ENCODE results near the gene MMP15. TPM values are rescaled to one million over a fixed set of nuclear protein-coding genes. Genes with fewer than 3 reads are reported as not detected.

Gene MMP15
- total RNA-seq, 1 donor from 2014 or later: 2.9 TPM

DNA sequence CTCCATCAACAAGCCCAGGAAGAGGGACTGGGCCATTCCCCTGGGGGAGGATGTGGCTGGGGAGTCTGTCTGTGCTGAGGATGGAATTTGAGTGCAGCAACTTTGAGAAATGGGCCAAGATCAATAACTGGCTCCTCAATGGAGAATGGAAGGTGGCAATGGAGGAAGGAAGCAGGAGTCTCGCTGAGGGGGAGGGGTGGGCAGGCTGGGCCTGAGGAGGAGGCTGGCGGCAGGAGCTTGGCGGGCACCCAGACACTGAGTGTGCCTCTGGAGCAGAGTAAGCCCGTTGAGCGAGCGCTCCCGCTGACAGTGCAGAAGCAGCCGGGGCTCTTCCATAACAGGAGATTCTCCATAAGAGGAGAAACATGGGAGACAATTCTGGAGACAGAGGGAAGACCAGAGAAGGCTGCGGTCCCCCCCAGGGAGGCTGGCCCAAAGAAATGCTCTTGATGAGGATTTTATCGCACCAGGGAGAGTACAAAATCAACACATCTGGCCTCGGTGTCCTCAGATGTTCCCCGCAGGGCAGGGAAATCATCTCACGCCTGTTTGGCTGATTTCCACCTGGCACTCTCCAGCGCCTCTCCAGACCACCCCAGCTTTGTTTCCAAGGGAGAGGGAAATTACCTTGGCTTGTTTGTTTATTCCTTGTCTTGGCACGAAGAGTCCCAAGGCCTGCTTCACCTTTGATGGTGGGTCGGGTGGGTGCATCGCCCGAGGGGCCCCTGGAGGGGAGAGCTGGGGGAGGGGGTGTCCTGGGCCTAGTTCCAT, 2.8 kb upstream of the MMP15 start:
- H3K27ac ChIP-seq: peak overlapping the region; percentile 3
- no peaks in the 10 kb centered on the region for H3K27me3 ChIP-seq
- no peak overlapping the region for H3K4me3 ChIP-seq
- no peaks in the 10 kb centered on the region for H3K9me3 ChIP-seq
- H3K36me3 ChIP-seq: peaks cover 0 to 11% of the 10 kb centered on the region in 2 donors
- intact Hi-C loops (cut with DNase I): loop anchor here (5.0 kb wide), 1 partner anchor 100 kb away; no protein-coding TSS in a partner anchor
- H3K4me1 ChIP-seq: peaks cover 47% of the 10 kb centered on the region
- no peak for DNase-seq (ENCODE audit: extremely low spot score in 2 of 2)
- TF ChIP-seq POLR2A (IDR thresholded peaks at IDR 0.05) (no peak), POLR2AphosphoS5 (IDR thresholded peaks at IDR 0.05; ENCODE audit: insufficient read depth in 1 of 2, low read depth in 1 of 2) (no peak)
- TF ChIP-seq, protein P1, sequence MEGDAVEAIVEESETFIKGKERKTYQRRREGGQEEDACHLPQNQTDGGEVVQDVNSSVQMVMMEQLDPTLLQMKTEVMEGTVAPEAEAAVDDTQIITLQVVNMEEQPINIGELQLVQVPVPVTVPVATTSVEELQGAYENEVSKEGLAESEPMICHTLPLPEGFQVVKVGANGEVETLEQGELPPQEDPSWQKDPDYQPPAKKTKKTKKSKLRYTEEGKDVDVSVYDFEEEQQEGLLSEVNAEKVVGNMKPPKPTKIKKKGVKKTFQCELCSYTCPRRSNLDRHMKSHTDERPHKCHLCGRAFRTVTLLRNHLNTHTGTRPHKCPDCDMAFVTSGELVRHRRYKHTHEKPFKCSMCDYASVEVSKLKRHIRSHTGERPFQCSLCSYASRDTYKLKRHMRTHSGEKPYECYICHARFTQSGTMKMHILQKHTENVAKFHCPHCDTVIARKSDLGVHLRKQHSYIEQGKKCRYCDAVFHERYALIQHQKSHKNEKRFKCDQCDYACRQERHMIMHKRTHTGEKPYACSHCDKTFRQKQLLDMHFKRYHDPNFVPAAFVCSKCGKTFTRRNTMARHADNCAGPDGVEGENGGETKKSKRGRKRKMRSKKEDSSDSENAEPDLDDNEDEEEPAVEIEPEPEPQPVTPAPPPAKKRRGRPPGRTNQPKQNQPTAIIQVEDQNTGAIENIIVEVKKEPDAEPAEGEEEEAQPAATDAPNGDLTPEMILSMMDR (IDR thresholded peaks at IDR 0.05): no peak

DNA sequence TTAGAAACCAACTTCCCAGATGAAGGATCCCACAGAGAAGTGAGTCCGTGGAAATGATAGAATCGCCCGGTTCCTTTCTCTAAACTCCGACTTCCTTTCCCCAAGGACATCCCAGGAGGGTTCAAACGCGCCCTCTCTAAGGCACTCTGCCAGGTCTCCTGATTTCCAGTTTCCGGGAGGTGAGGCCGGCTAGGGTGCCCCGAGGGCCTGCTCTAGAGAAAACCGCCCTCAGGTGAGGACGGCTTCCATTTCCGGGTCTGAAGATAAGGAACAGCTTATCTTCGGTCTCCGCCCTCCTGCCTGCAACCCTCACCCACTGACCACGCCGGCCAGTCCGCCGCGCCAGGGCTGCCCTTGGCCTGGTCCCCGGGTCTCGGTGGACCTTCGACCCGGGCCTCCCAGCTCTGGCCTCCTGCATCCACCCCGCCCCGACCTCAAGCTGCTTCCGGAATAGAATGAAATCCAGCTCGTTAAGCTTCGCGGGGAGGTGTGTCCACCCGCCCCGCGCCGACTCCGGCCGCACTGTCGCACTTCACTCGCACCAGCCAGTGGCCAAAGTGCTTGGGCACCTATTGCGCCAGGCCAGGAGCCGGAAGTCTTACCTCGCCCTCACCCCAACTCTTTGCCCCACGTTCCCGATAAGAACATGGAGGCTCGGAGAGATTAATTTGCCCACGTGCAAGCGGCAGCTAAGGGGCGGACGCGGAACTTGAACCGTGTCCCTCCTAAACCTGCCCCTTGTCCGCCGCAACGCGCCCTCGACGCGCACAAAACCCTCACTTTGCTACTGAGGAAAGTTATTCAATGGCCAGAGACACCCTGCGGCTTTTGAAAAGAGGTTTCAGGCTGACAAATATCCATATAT, 836 bp upstream of the MMP15 start:
- H3K27ac ChIP-seq: no peak overlapping the region
- no peaks in the 10 kb centered on the region for H3K27me3 ChIP-seq
- peak overlapping the region; percentile 58 to 65 for H3K4me3 ChIP-seq
- H3K36me3 ChIP-seq: no peaks in the 10 kb centered on the region
- intact Hi-C loops (cut with DNase I): loop anchor here (5.0 kb wide), 1 partner anchor 98 kb away; no protein-coding TSS in a partner anchor
- no peaks in the 10 kb centered on the region for H3K9me3 ChIP-seq
- no peak for DNase-seq (ENCODE audit: extremely low spot score in 2 of 2)
- TF ChIP-seq POLR2AphosphoS5 (IDR thresholded peaks at IDR 0.05; ENCODE audit: insufficient read depth in 1 of 2, low read depth in 1 of 2) (no peak), POLR2A (IDR thresholded peaks at IDR 0.05) (no peak)
- TF ChIP-seq, protein P1 (IDR thresholded peaks at IDR 0.05): no peak
- H3K4me1 ChIP-seq: peaks cover 49% of the 10 kb centered on the region

DNA sequence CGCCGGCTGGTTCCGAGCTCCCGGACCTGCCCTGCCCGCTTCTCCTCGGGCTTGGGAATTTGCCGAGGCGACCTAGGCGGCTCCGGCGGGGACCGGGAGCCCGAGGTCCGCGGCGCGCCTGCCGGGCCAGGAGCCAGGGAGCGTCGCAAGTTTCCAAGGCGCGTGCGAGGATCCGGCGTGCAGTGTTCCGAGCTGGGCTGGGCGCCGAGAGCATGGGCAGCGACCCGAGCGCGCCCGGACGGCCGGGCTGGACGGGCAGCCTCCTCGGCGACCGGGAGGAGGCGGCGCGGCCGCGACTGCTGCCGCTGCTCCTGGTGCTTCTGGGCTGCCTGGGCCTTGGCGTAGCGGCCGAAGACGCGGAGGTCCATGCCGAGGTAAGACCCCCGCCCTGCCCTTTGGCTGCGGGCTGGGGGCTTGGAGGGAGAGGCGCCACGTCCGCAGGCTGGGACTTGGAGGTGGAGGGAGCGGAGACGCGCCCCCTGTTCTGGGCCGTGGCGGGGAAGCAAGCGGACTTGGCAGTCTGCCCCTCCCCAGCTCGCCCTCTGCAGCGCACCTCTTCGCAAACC, 668 bp downstream of the MMP15 start:
- intact Hi-C loops (cut with DNase I): no loop called here
- TF ChIP-seq, protein P1 (IDR thresholded peaks at IDR 0.05): no peak
- no peak for TF ChIP-seq POLR2AphosphoS5 (IDR thresholded peaks at IDR 0.05; ENCODE audit: insufficient read depth in 1 of 2, low read depth in 1 of 2)
- no peak for TF ChIP-seq POLR2A (IDR thresholded peaks at IDR 0.05)
- Histone ChIP-seq H3K27me3 (no peaks in the 10 kb centered on the region), H3K36me3 (no peaks in the 10 kb centered on the region), H3K9me3 (no peaks in the 10 kb centered on the region), H3K4me3 (peak overlapping the region; percentile 58 to 65), H3K27ac (peak overlapping the region; percentile 45), H3K4me1 (peaks cover 56% of the 10 kb centered on the region)
- no peak for DNase-seq (ENCODE audit: extremely low spot score in 2 of 2)

DNA sequence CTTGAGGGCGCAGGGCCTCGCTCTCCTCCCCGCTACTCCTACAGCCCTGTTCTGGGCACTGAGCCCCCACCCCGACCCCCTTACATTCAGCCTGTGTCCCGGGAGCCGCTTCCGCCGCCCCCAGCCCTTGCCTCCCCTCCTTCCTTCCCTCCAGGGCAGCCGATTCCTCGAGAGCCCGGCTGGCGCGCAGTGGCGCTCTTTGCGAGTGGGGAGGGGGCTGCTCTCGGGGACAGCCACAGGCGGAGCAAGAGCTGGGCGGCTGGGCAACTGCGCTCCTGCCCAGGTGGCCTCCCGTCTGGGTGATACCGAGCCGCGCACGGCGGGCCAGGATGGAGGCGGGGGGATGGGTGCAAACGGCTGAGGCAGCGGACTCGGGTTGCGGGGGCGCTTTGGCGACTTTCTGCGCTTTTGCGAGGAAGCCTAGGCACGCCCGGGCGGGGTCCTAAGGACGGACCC, 1.2 kb downstream of the MMP15 start:
- TF ChIP-seq POLR2A (IDR thresholded peaks at IDR 0.05): no peak
- TF ChIP-seq, protein P1 (IDR thresholded peaks at IDR 0.05): no peak
- no peak for TF ChIP-seq POLR2AphosphoS5 (IDR thresholded peaks at IDR 0.05; ENCODE audit: insufficient read depth in 1 of 2, low read depth in 1 of 2)
- Histone ChIP-seq H3K36me3 (no peaks in the 10 kb centered on the region), H3K4me3 (peak overlapping the region; percentile 58 to 65), H3K4me1 (peaks cover 58% of the 10 kb centered on the region), H3K27me3 (no peaks in the 10 kb centered on the region), H3K27ac (no peak overlapping the region), H3K9me3 (no peaks in the 10 kb centered on the region)
- DNase-seq (ENCODE audit: extremely low spot score in 2 of 2): no peak
- intact Hi-C loops (cut with DNase I): no loop called here
